HG03280 (cell line): Measurements from ENCODE around the gene LRIG1.
A peak's percentile ranks its signal among the peaks of the same experiment; 100 is the strongest.

Source experiments
- ATAC-seq: cut with Tn5 transposase; IDR thresholded peaks from one replicate; pipeline ENCODE4 v1.9.1; 2021; ENCODE audit warnings: mild to moderate bottlenecking, moderate library complexity; ENCODE audit not compliant: unreplicated experiment

LRIG1 gene

GRCh38 chr3:66500576-66501482 lies at the start of gene LRIG1:
LRIG1 (minus strand) TSS chr3:66501022; CDS start chr3:66500407, 615 bp downstream.
- ATAC-seq = peak; percentile 96

GRCh38 chr3:66544619-66545429 lies 44.0 kb upstream of the LRIG1 start:
- ATAC-seq = no peak

DNA sequence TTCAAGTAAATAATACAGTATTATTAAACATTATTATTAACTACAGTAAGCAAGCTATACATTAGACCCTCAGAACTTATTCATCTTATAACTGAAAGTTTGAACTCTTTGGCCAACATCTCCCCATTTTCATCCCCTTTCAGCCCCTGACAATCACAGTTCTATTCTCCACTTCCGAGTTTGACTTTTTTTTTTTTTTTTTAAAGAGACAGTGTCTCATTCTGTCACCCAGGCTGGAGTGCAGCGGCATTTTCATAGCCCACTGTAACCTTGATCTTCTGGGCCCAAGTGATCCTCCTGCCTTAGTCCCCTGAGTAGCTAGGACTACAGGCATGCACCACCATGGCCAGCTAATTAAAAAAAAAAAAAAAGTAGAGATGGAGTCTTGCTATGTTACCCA lies 41.3 kb upstream of the LRIG1 start:
- ATAC-seq = no peak

DNA sequence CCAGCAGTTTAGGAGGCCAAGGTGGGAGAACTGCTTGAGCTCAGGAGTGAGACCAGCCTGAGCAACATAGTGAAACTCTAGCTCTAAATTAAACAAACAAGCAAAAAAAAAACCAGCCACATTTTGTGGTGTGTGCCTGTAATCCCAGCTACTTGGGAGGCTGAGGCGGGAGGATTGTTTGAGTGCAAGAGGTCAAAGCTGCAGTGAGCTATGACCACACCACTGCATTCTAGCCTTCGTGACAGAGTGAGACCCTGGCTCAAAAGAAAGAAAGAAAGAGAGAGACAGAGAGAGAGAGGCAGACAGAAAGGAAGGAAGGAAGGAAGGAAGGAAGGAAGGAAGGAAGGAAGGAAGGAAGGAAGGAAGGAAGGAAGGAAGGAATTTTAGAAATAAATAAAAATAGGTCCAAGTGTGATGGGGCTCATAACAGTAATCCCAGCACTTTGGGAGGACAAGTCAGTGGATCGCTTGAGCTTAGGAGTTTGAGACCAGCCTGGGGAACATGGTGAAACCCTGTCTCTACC lies 38.7 kb upstream of the LRIG1 start:
- ATAC-seq = no peak

DNA sequence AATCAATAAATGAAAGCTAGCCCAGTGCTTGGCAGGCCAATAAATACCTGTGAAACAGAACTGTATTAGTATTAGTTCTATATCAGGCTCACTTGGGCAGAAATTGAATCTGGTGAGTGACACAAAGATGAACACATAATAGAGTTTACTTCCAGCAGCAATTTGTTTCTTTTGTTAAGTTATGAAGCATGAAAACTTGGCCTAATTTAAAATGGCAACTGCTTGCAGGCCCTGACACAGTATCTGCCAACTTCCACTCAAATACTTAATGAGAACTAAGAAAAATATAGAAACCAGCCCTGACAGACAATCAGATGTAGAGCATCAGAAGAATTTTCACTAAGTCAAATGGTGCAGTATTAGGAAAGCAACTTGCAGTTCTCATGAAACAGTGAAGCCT lies 37.6 kb upstream of the LRIG1 start:
- no peak for ATAC-seq

DNA sequence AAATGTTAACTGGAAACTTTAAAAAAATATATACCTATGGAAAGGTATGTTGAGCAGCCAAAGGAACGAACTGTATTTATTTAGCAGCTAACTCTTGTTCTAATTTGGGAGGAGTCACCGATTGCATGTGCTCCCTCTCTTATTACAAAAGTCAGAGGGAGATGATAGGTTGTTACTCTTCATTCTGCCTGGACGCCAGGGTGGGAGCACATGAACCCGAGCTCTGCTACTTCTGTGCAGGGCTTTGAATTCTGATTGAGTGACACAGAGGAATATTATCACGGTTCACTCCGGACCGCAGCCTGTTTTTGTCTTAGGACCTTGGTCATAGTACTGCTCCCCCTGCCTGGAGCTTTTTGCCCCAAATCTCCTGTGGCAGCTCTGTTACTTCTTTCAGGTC lies 36.9 kb upstream of the LRIG1 start:
- no peak for ATAC-seq

- ATAC-seq = no peak
These were observed 36.0 kb upstream of the LRIG1 start for GRCh38 chr3:66536791-66537190.

DNA sequence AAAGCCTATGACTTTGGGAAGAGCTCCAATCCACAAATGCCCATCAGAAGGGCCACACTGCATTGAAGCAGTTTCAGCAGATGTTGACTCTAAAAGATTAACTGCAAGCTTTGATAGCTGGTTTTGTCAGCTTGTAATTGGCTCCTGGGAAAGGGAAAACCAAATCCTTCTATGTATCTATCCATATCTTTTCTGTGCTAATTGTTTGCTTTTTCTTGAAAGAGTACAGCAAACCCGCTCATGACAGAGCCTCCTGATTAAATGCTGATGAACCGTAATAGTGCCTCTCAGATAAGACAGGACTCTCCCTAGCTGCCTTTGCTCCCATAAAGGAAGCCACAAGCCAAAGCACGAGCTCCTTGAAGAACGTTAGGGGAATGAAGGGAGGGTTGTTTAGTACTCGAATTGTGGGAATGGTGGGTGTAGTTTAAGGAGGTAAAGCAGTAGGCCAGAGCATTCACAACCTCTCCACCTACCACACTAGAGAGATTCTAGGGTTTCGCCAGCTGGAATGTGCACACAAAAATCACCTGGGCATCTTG lies 33.6 kb upstream of the LRIG1 start:
- no peak for ATAC-seq

- ATAC-seq = no peak
These were observed 31.8 kb upstream of the LRIG1 start for GRCh38 chr3:66532613-66533012.

GRCh38 chr3:66532160-66532587 lies 31.4 kb upstream of the LRIG1 start:
- no peak for ATAC-seq

- no peak for ATAC-seq
These were observed 30.4 kb upstream of the LRIG1 start for GRCh38 chr3:66531256-66531655.

GRCh38 chr3:66527246-66527645 lies 26.4 kb upstream of the LRIG1 start:
- ATAC-seq = no peak

GRCh38 chr3:66525771-66526170 lies 24.9 kb upstream of the LRIG1 start:
- no peak for ATAC-seq

DNA sequence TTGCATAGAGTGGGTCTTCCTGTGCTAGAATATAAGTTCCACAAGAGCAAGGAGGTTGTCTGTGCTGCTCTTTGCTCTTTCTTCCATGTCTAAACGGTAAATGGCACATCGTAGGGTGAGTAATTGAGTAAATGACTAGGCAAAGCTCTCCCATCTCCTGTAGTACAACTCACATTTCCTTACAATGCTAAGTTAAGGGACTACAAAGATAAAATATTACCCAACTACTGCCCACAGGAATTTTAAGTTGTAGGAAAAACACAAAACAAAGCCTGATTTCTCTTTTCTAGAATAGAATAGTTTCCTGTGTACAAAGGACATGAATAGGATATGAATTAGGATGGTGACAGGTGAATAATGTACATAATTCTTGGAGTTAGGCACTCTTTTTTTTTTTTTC lies 19.9 kb upstream of the LRIG1 start:
- no peak for ATAC-seq

- ATAC-seq = no peak
These were observed 17.8 kb upstream of the LRIG1 start for GRCh38 chr3:66518644-66519043.

GRCh38 chr3:66518126-66518525 lies 17.3 kb upstream of the LRIG1 start:
- ATAC-seq = no peak

DNA sequence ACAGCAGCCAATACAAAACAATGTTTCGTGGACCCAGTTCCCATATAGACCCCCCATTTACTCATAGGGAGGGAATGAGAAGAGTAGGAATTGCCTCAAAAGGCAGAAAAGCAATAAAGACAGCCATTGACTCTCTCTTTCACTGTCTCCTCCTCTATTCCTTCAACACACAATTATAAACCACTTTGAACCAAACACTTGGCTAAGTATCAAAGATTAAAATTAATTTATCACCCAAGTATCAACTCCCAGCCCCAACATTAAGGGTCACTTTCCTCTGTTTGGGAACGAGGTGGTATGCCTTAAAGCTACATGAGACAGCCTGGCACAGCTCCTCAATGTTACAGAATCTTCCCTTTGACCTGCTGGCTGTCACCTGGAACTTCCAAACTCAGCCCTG lies 16.4 kb upstream of the LRIG1 start:
- ATAC-seq = no peak

DNA sequence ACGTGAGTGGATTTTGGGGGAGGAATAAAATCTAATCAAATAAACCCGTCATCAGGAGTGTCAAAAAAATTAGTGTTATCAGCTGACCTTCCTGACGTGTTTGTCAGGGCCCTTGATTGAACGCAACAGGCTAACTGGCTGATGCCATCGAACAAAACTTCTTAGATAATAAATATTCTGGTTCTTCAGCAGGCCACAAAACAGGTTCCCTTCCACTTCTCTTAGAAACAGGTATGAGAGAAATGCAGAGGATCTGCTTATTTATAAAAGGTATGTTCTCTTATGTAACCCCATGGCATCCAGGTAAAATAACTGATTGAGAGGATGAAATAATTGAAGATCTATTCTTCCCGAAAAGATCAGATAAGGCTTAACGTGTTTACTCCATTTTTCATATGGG lies 7.6 kb upstream of the LRIG1 start:
- ATAC-seq = no peak

GRCh38 chr3:66507423-66508260 lies 6.8 kb upstream of the LRIG1 start:
- ATAC-seq = no peak

DNA sequence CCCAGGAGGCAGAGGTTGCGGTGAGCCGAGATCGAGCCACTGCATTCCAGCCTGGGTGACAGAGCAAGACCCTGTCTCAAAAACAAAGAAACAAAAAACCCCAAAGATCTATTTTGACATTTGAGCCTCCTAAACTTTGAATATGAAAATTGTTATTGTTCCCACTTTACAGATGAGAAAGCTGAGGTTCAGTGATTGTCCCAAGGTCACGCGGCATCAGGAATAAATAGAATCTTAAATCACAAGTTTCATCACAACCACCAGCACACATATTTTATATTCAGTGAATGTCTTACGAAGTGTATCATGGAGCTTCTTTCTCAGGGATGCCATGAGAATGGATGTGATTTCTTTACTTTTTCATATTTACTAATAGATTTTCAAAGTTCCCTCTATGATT lies 5.3 kb upstream of the LRIG1 start:
- no peak for ATAC-seq
